K562 (cell line): Measurements from ENCODE around the gene FMO5. TPM values are rescaled to one million over a fixed set of nuclear protein-coding genes. Genes with fewer than 3 reads are reported as not detected.

Experiments used
- BMI1 ChIP-seq: fragments of 150-350 bp; IDR thresholded peaks from 2 replicates; pipeline ENCODE4 v1.6.1; 2014; ENCODE audit warnings: low read length
- C11orf30 ChIP-seq: fragments of 450-650 bp; IDR thresholded peaks from 2 replicates; pipeline ENCODE4 v1.6.1; 2016; ENCODE audit warnings: low read depth, mild to moderate bottlenecking
- ETV6 ChIP-seq, 3 experiments: fragments of 150-350 bp in 1 of 3; sonication (generic) in 1 of 3; formaldehyde crosslinking in 1 of 3; IDR thresholded peaks; 2 replicates each; pipeline versions ENCODE4 v1.6.1 to v1.8.0; 2014 to 2022; ENCODE audit warnings: borderline replicate concordance in 2 of 3, low read depth in 2 of 3, antibody characterized with exemption in 1 of 3, low read length in 1 of 3, mild to moderate bottlenecking in 1 of 3, missing genetic modification reagents in 1 of 3
- NR4A1 ChIP-seq, 2 experiments: fragments of 250-450 bp in 1 of 2; fragments of 450-650 bp in 1 of 2; sonication (Bioruptor Pico) in 1 of 2; IDR thresholded peaks; 2 replicates each; pipeline versions ENCODE4 v1.4.0 to v1.6.1; 2016 to 2020; ENCODE audit warnings: mild to moderate bottlenecking in 2 of 2, missing compliant biosample characterization in 1 of 2, missing genetic modification characterization in 1 of 2, moderate library complexity in 1 of 2
- STAT5B ChIP-seq: fragments of 250-450 bp; sonication (Bioruptor Pico); IDR thresholded peaks from 2 replicates; pipeline ENCODE4 v1.8.0; 2021; ENCODE audit warnings: mild to moderate bottlenecking, inconsistent platforms
- ZNF253 ChIP-seq: fragments of 250-450 bp; sonication (Bioruptor Pico); conservative IDR thresholded peaks from 2 replicates; pipeline ENCODE4 v1.6.1; 2021; ENCODE audit warnings: mild to moderate bottlenecking
- ZNF263 ChIP-seq: sonication (generic); formaldehyde crosslinking; IDR thresholded peaks from 2 replicates; pipeline ENCODE4 v1.8.0; 2022; ENCODE audit warnings: mild to moderate bottlenecking, missing genetic modification reagents, borderline replicate concordance
- polyA plus RNA-seq, 8 experiments: library from polyadenylated mRNA; depleted of rRNA in 4 of 8; stranded (reverse) in 5 of 8; unstranded in 3 of 8; fragments of >200 nt; fragmentation: Nextera tagmentation in 2 of 8; fragmentation: Illumina TruSeq in 1 of 8; extraction: Ambion mirVana in 2 of 8; extraction: Trizol in 1 of 8; gene quantifications; 2 replicates each; pipeline versions ENCODE4 v1.2.1 to v1.2.3, GENCODE V29; 2011 to 2014; ENCODE audit warnings: inconsistent platforms in 1 of 8, missing spikeins in 1 of 8
- total RNA-seq, 7 experiments: library from RNA; depleted of rRNA in 6 of 7; stranded (reverse); fragments of >200 nt in 6 of 7; fragmentation: Illumina TruSeq in 2 of 7; extraction: Trizol in 2 of 7; gene quantifications; 2 replicates each; pipeline versions ENCODE4 v1.2.1 to v1.2.3, GENCODE V29; 2011 to 2021; ENCODE audit warnings: low replicate concordance in 1 of 7
- TF ChIP-seq, protein P1 (sequence below): sonication (generic); formaldehyde crosslinking; IDR thresholded peaks from 2 replicates; pipeline ENCODE4 v1.8.0; 2023; ENCODE audit warnings: missing genetic modification reagents, mild to moderate bottlenecking, borderline replicate concordance
- TF ChIP-seq, protein P2 (sequence below), 2 experiments: fragments of 200-800 bp in 1 of 2; sonication (Bioruptor generic) in 1 of 2; sonication (generic) in 1 of 2; formaldehyde crosslinking in 1 of 2; IDR thresholded peaks in 1 of 2; conservative IDR thresholded peaks in 1 of 2; 2 replicates each; pipeline versions ENCODE4 v1.5.0 to v1.6.1; 2016 to 2020; ENCODE audit warnings: missing compliant biosample characterization in 1 of 2, missing genetic modification characterization in 1 of 2, missing genetic modification reagents in 1 of 2
- TF ChIP-seq, protein P3 (sequence below): IDR thresholded peaks from 3 replicates; pipeline ENCODE4 v1.6.1; 2011; ENCODE audit warnings: borderline replicate concordance, mild to moderate bottlenecking, moderate library complexity; ENCODE audit not compliant: insufficient read length; ENCODE audit errors: extremely low read depth
- TF ChIP-seq, protein P4 (sequence below): fragments of 250-450 bp; sonication (Bioruptor Pico); IDR thresholded peaks from 2 replicates; pipeline ENCODE4 v1.8.0; 2022; ENCODE audit warnings: moderate library complexity, mild to moderate bottlenecking, inconsistent platforms

FMO5 gene
- total and polyA plus RNA-seq, 9 of the 15 experiments (the other 6 are each of a cell fraction or from before 2014, with no cell fraction given) = 0.11 to 0.69 (median 0.19) TPM; not detected in 1

DNA sequence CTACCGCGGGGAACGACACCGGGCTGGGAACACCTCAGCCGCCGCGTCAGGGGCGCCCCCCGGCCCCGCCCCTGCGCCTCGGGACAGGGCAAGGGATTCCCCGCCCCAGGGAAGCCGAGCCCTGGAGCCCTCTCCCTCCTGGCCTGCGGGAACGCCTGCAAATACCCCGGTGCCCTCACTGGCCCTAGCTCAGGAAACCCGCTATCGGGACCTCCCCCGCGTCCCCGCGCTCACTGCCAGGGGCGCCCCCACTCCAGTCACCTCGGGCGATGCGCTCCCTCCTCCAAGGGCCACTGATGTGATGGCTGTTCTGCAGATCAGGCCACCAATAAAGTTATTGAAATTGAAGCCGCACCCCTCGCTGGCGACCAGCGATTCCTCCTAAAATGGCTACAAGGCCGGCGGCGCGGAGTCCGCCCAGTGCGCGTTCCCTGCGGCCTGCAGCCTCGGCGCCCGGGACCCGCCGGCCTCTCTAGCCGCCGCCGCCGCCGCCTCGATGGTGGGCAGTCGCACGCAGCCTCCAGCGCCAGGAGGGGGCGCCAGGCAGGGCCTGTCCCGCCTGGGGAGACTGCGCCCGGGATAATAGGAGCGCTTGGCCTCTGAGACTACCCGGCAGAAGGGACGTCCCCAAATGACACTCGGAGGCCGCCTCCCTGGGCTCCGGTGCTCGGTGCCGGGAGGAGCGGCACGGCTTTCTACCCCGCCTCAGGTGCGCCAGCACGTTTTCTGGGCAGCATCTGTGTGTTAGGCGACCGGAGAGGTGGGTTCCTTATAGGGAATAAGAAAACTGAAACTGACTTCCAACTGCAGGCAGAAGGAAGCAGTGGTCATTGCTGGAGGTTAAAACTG is 52.7 kb downstream of the FMO5 start, which contains the start of gene PRKAB2 (continued):
- TF ChIP-seq, protein P1, sequence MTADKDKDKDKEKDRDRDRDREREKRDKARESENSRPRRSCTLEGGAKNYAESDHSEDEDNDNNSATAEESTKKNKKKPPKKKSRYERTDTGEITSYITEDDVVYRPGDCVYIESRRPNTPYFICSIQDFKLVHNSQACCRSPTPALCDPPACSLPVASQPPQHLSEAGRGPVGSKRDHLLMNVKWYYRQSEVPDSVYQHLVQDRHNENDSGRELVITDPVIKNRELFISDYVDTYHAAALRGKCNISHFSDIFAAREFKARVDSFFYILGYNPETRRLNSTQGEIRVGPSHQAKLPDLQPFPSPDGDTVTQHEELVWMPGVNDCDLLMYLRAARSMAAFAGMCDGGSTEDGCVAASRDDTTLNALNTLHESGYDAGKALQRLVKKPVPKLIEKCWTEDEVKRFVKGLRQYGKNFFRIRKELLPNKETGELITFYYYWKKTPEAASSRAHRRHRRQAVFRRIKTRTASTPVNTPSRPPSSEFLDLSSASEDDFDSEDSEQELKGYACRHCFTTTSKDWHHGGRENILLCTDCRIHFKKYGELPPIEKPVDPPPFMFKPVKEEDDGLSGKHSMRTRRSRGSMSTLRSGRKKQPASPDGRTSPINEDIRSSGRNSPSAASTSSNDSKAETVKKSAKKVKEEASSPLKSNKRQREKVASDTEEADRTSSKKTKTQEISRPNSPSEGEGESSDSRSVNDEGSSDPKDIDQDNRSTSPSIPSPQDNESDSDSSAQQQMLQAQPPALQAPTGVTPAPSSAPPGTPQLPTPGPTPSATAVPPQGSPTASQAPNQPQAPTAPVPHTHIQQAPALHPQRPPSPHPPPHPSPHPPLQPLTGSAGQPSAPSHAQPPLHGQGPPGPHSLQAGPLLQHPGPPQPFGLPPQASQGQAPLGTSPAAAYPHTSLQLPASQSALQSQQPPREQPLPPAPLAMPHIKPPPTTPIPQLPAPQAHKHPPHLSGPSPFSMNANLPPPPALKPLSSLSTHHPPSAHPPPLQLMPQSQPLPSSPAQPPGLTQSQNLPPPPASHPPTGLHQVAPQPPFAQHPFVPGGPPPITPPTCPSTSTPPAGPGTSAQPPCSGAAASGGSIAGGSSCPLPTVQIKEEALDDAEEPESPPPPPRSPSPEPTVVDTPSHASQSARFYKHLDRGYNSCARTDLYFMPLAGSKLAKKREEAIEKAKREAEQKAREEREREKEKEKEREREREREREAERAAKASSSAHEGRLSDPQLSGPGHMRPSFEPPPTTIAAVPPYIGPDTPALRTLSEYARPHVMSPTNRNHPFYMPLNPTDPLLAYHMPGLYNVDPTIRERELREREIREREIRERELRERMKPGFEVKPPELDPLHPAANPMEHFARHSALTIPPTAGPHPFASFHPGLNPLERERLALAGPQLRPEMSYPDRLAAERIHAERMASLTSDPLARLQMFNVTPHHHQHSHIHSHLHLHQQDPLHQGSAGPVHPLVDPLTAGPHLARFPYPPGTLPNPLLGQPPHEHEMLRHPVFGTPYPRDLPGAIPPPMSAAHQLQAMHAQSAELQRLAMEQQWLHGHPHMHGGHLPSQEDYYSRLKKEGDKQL (CRISPR knock-in tag) = no peak
- TF ChIP-seq, protein P2, sequence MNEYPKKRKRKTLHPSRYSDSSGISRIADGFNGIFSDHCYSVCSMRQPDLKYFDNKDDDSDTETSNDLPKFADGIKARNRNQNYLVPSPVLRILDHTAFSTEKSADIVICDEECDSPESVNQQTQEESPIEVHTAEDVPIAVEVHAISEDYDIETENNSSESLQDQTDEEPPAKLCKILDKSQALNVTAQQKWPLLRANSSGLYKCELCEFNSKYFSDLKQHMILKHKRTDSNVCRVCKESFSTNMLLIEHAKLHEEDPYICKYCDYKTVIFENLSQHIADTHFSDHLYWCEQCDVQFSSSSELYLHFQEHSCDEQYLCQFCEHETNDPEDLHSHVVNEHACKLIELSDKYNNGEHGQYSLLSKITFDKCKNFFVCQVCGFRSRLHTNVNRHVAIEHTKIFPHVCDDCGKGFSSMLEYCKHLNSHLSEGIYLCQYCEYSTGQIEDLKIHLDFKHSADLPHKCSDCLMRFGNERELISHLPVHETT (CRISPR knock-in tag; conservative IDR thresholded peaks at IDR 0.05 in 1 of 2, IDR thresholded peaks at IDR 0.05 in 1 of 2) = peak in 1 of 2 experiments; percentile 96; a peak in 2 of 4 replicates
- TF ChIP-seq, protein P3, sequence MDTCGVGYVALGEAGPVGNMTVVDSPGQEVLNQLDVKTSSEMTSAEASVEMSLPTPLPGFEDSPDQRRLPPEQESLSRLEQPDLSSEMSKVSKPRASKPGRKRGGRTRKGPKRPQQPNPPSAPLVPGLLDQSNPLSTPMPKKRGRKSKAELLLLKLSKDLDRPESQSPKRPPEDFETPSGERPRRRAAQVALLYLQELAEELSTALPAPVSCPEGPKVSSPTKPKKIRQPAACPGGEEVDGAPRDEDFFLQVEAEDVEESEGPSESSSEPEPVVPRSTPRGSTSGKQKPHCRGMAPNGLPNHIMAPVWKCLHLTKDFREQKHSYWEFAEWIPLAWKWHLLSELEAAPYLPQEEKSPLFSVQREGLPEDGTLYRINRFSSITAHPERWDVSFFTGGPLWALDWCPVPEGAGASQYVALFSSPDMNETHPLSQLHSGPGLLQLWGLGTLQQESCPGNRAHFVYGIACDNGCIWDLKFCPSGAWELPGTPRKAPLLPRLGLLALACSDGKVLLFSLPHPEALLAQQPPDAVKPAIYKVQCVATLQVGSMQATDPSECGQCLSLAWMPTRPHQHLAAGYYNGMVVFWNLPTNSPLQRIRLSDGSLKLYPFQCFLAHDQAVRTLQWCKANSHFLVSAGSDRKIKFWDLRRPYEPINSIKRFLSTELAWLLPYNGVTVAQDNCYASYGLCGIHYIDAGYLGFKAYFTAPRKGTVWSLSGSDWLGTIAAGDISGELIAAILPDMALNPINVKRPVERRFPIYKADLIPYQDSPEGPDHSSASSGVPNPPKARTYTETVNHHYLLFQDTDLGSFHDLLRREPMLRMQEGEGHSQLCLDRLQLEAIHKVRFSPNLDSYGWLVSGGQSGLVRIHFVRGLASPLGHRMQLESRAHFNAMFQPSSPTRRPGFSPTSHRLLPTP = no peak
- TF ChIP-seq BMI1 (no peak), C11orf30 (peak; percentile 47), ETV6 (IDR thresholded peaks at IDR 0.05; ENCODE audit: borderline replicate concordance in 1 of 2, low read depth in 2 of 2, low read length in 1 of 2) (no peak; a peak in 1 of 4 replicates), ETV6 (CRISPR knock-in tag; IDR thresholded peaks at IDR 0.05; ENCODE audit: borderline replicate concordance) (no peak), ZNF263 (CRISPR knock-in tag) (peak; percentile 80), STAT5B (no peak), ZNF253 (CRISPR knock-in tag) (no peak), NR4A1 (CRISPR knock-in tag; IDR thresholded peaks at IDR 0.05) (no peak), NR4A1 (tag; IDR thresholded peaks at IDR 0.05) (peak; percentile 61; the same call in 1 of the 2 replicates)
- TF ChIP-seq, protein P4, sequence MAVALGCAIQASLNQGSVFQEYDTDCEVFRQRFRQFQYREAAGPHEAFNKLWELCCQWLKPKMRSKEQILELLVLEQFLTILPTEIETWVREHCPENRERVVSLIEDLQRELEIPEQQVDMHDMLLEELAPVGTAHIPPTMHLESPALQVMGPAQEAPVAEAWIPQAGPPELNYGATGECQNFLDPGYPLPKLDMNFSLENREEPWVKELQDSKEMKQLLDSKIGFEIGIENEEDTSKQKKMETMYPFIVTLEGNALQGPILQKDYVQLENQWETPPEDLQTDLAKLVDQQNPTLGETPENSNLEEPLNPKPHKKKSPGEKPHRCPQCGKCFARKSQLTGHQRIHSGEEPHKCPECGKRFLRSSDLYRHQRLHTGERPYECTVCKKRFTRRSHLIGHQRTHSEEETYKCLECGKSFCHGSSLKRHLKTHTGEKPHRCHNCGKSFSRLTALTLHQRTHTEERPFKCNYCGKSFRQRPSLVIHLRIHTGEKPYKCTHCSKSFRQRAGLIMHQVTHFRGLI (CRISPR knock-in tag) = no peak
